ENCODE data around the gene TPR.

- TF ChIP-seq, protein P1, sequence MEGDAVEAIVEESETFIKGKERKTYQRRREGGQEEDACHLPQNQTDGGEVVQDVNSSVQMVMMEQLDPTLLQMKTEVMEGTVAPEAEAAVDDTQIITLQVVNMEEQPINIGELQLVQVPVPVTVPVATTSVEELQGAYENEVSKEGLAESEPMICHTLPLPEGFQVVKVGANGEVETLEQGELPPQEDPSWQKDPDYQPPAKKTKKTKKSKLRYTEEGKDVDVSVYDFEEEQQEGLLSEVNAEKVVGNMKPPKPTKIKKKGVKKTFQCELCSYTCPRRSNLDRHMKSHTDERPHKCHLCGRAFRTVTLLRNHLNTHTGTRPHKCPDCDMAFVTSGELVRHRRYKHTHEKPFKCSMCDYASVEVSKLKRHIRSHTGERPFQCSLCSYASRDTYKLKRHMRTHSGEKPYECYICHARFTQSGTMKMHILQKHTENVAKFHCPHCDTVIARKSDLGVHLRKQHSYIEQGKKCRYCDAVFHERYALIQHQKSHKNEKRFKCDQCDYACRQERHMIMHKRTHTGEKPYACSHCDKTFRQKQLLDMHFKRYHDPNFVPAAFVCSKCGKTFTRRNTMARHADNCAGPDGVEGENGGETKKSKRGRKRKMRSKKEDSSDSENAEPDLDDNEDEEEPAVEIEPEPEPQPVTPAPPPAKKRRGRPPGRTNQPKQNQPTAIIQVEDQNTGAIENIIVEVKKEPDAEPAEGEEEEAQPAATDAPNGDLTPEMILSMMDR (IDR thresholded peaks at IDR 0.05) = no peak
- no peak for TF ChIP-seq POLR2A (IDR thresholded peaks at IDR 0.05)
Observed at GRCh38 chr1:186421446-186421845, 46.4 kb upstream of the TPR start.

Measured in breast epithelium (tissue), 3 donors.